Tibial nerve (tissue), 4 donors: Measurements from ENCODE around the gene HAUS8. TPM values are rescaled to one million over a fixed set of nuclear protein-coding genes. Genes with fewer than 3 reads are reported as not detected.
"Not testable (repeated sequence)": the region's sequence is repeated elsewhere in the genome, so short reads cannot be mapped to it uniquely, and the experiment has no call there.

ENCODE experiments used
- DNase-seq, 2 donors: peaks; one replicate each; pipeline ENCODE4 v3.0.0-alpha.2; 2019; ENCODE audit warnings: low spot score in 2 of 2
- H3K27ac ChIP-seq, 4 donors: fragments of 200-600 bp; sonication (generic) in 3 of 4; one replicate each; pipeline ENCODE4 v1.5.1; 2017 to 2019; ENCODE audit warnings: mild to moderate bottlenecking in 1 of 4
- H3K27me3 ChIP-seq, 2 donors: fragments of 200-600 bp; sonication (generic) in 1 of 2; one replicate each; pipeline versions ENCODE4 v1.5.1 to v1.6.0; 2017 to 2019
- H3K36me3 ChIP-seq, 3 donors: fragments of 200-600 bp; sonication (generic); one replicate each; pipeline ENCODE4 v1.5.1; 2018 to 2019
- H3K4me1 ChIP-seq, 4 donors: fragments of 200-600 bp; sonication (generic) in 3 of 4; one replicate each; pipeline ENCODE4 v1.5.1; 2017 to 2019
- H3K4me3 ChIP-seq, 4 donors: fragments of 200-600 bp; sonication (generic) in 3 of 4; one replicate each; pipeline ENCODE4 v1.5.1; 2017 to 2019; ENCODE audit warnings: mild to moderate bottlenecking in 1 of 4, moderate library complexity in 1 of 4
- H3K9me3 ChIP-seq, 4 donors: fragments of 200-600 bp; sonication (generic) in 3 of 4; one replicate each; pipeline ENCODE4 v1.5.1; 2017 to 2019
- EP300 ChIP-seq, 2 donors: sonication (generic); formaldehyde crosslinking; IDR thresholded peaks; one replicate each; pipeline ENCODE4 v1.6.1; 2017; ENCODE audit warnings: antibody characterized with exemption in 2 of 2, mild to moderate bottlenecking in 1 of 2
- POLR2A ChIP-seq, 2 donors: fragments of 450-650 bp; IDR thresholded peaks; one replicate each; pipeline ENCODE4 v1.6.1; 2017; ENCODE audit warnings: antibody characterized with exemption in 2 of 2, mild to moderate bottlenecking in 2 of 2, moderate library complexity in 2 of 2
- WGBS, 2 donors: methylation state at CpG; one replicate each; pipeline ENCODE4 v1.1.5; 2018; 5-methylcytosine and 5-hydroxymethylcytosine counted together
- total RNA-seq, 4 donors: library from RNA; depleted of rRNA; stranded (reverse); fragments of >200 nt; gene quantifications; one replicate each; pipeline ENCODE4 v1.1.0, GENCODE V29; 2016
- TF ChIP-seq, protein P1 (sequence below), 5 experiments: fragments of 200-600 bp in 3 of 5; fragments of 450-650 bp in 2 of 5; sonication (generic) in 3 of 5; IDR thresholded peaks; one replicate each; pipeline ENCODE4 v1.5.1; 2016 to 2019; ENCODE audit warnings: antibody characterized with exemption in 5 of 5, mild to moderate bottlenecking in 3 of 5, moderate library complexity in 2 of 5

HAUS8 gene
- total RNA-seq, 4 donors from 2014 or later, result 2.6 to 11.6 (median 4.3) TPM

DNA sequence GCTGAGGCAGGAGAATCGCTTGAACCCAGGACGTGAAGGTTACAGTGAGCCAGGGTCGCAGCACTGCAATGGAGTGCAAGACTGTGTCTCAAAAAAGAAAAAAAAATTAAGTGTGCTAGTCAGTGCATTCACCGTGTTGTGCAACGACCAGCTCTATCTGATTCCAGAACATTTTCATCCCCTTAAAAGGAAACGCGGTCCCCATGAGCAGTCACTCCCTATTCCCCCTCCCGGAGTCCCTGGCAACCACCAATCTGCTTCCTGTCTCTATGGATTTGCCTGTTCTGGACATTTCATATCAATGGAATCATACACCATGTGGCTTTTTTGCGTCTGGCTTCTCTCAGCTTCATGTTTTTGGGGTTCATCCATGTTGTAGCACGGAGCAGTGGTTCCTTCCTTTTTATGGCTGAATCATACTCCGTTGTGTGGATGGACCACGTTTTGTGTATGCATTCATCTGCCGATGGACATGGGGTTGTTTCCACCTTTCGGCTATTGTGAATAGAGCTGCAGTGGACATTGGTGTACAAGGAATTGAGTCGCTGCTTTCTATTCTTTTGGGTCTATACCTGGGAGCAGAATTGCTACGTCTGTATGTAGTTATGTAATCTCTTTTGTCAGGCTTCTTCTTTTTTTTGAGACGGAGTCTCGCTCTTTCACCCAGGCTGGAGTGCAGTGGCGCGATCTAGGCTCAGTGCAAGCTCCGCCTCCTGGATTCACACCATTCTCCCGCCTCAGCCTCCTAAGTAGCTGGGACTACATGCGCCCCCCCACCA lies 20.1 kb upstream of the HAUS8 start:
- H3K27ac ChIP-seq, result peak overlapping the region in 3 of 4 donors; percentile 42 to 70 (median 66)

DNA sequence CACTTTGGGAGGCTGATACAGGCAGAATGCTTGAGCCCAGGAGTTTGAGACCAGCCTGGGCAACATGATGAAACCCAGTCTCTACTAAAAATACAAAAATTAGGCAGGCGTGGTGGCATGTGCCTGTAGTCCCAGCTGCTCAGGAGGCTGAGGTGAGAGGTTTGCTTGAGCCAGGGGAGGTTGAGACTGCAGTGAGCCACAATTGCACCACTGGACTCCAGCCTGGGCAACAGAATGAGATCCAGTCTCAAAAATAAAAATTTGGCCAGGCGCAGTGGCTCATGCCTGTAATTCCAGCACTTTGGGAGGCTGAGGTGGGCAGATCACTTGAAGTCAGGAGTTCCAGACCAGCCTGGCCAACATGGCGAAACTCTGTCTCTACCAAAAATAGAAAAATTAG lies 19.4 kb upstream of the HAUS8 start:
- peaks cover 0 to 66% (median 18%) of the 10 kb centered on the region in 4 donors for H3K4me1 ChIP-seq
- H3K9me3 ChIP-seq, H3K27me3 ChIP-seq, H3K4me3 ChIP-seq, H3K36me3 ChIP-seq, DNase-seq: not testable (repeated sequence)
- WGBS, 2 donors, result 98 to 100% methylated on average over 3 of the region's 3 CpGs
- peak overlapping the region in 2 of 4 donors; percentile 66 to 70 for H3K27ac ChIP-seq

More for the DNA sequence above, 20.1 kb upstream of the HAUS8 start:
- Histone ChIP-seq H3K36me3 (no peaks in the 10 kb centered on the region), H3K27me3 (no peaks in the 10 kb centered on the region), H3K4me1 (peaks cover 0 to 60% (median 13%) of the 10 kb centered on the region in 4 donors), H3K4me3 (no peak overlapping the region), H3K9me3 (no peaks in the 10 kb centered on the region)
- DNase-seq, result no peak
- TF ChIP-seq POLR2A (IDR thresholded peaks at IDR 0.05) (no peak), EP300 (IDR thresholded peaks at IDR 0.05) (peak in 1 of 2 donors; percentile 42)
- 80 to 82% methylated on average over 23 of the region's 23 CpGs for WGBS, 2 donors

DNA sequence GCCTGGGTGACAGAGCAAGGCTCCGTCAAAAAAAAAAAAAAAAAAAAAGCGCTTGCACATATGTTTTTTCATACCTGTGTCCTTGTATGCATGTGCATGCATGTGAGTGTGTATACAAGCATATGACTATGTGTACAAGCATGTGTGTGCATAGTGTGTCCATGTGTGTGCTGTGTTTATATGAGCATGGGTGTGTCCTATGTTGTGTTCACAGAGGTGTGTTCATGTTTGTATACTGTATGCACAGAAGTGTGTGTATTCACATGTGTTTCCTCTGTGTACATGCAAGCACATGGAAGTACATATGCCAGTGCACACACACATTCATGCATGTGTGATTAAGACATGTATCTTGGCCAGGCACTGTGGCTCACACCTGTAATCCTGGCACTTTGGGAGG lies 17.4 kb upstream of the HAUS8 start:
- no peaks in the 10 kb centered on the region for H3K36me3 ChIP-seq
- no peaks in the 10 kb centered on the region for H3K9me3 ChIP-seq
- WGBS, 2 donors, result 78 to 91% methylated on average over 2 of the region's 2 CpGs
- H3K27ac ChIP-seq, result peak overlapping the region in 1 of 4 donors; percentile 85
- H3K4me1 ChIP-seq, result peaks cover 0 to 79% (median 29%) of the 10 kb centered on the region in 4 donors
- no peaks in the 10 kb centered on the region for H3K27me3 ChIP-seq
- DNase-seq, result no peak
- no peak for TF ChIP-seq EP300 (IDR thresholded peaks at IDR 0.05)
- no peak overlapping the region for H3K4me3 ChIP-seq

DNA sequence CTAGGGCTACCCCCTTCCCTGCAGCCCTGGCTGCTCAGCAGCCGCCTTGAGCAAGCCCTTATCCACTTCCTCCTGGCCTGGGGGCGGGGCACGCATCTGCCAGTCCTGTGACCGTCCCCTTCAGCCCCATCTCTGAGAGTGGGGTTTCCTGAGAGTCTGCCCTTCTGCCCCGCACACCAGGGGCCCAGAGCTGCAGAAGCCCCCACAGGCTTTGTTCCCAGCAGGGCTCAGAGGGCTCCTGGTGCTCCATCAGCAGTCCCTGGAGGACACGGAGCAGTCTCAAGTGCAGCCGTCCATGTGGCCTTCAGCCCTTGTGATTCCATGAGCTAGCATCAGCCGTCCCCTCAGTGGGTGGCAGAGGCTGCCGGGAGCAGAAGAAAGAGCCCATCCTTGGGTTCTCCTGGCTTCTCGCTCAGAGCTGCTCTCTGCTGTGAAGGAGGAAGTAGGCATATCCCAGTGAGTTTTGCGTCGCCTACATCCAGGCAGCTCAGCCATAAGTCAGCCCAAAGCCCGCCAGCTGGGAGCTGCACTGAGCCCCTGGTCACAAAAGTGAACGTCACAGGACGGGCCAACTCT lies 16.6 kb upstream of the HAUS8 start:
- H3K4me3 ChIP-seq, result no peak overlapping the region
- peak overlapping the region in 3 of 4 donors; percentile 45 to 85 (median 81) for H3K27ac ChIP-seq
- H3K27me3 ChIP-seq, result no peaks in the 10 kb centered on the region
- H3K4me1 ChIP-seq, result peaks cover 0 to 79% (median 28%) of the 10 kb centered on the region in 4 donors
- TF ChIP-seq POLR2A (IDR thresholded peaks at IDR 0.05) (no peak), EP300 (IDR thresholded peaks at IDR 0.05) (peak in 1 of 2 donors; percentile 24)
- TF ChIP-seq, protein P1, sequence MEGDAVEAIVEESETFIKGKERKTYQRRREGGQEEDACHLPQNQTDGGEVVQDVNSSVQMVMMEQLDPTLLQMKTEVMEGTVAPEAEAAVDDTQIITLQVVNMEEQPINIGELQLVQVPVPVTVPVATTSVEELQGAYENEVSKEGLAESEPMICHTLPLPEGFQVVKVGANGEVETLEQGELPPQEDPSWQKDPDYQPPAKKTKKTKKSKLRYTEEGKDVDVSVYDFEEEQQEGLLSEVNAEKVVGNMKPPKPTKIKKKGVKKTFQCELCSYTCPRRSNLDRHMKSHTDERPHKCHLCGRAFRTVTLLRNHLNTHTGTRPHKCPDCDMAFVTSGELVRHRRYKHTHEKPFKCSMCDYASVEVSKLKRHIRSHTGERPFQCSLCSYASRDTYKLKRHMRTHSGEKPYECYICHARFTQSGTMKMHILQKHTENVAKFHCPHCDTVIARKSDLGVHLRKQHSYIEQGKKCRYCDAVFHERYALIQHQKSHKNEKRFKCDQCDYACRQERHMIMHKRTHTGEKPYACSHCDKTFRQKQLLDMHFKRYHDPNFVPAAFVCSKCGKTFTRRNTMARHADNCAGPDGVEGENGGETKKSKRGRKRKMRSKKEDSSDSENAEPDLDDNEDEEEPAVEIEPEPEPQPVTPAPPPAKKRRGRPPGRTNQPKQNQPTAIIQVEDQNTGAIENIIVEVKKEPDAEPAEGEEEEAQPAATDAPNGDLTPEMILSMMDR (IDR thresholded peaks at IDR 0.05), result no peak
- H3K36me3 ChIP-seq, result no peaks in the 10 kb centered on the region
- DNase-seq, result no peak
- no peaks in the 10 kb centered on the region for H3K9me3 ChIP-seq
- WGBS, 2 donors, result 64 to 67% methylated on average over 7 to 14 of the region's 15 CpGs

DNA sequence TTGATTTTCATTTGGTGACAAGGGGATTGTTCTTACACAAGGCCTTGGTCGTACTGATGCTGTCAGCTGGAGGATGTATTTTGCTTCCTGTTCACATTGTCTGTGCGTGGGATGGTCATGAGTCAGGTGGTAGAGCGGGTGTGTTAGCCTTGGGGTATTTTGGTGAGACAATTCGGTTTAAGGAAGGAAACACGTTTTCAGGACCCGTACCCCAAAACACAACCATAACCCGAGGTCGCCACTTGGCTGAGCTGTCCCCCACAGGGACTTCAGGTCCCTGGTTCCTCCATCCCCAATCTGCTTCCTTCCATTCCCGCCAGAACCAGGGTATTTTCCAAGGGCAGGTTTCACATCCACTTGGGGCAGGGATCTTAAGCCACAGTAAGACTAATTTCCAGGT lies 15.3 kb upstream of the HAUS8 start:
- Histone ChIP-seq H3K36me3 (peaks cover 0 to 6% (median 0%) of the 10 kb centered on the region in 3 donors), H3K27me3 (no peaks in the 10 kb centered on the region), H3K27ac (peak overlapping the region in 3 of 4 donors; percentile 53 to 85 (median 81)), H3K4me3 (no peak overlapping the region), H3K4me1 (peaks cover 0 to 82% (median 31%) of the 10 kb centered on the region in 4 donors), H3K9me3 (no peaks in the 10 kb centered on the region)
- DNase-seq, result no peak
- TF ChIP-seq POLR2A (IDR thresholded peaks at IDR 0.05) (no peak), EP300 (IDR thresholded peaks at IDR 0.05) (peak in 1 of 2 donors; percentile 15)
- WGBS, 2 donors, result 69 to 91% methylated on average over 9 of the region's 9 CpGs

DNA sequence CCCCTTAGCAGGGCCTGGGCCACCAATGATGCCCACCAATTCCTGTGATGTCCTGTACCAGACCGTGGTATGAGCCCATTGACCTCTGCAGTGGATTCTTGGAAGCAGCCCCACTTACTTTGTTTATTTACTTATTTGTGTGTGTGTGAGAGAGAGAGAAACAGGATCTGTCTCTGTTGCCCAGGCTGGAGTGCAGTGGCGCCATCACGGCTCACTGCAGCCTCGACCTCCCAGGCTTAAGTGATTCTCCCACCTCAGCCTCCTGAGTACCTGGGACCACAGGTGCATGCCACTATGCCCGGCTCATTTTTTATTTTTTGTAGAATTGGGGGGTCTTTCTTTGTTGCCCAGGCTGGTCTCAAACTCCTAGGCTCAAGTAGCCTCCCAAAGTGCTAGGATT lies 13.3 kb upstream of the HAUS8 start:
- Histone ChIP-seq H3K27me3 (no peaks in the 10 kb centered on the region), H3K4me1 (peaks cover 0 to 79% (median 38%) of the 10 kb centered on the region in 4 donors), H3K4me3 (no peak overlapping the region), H3K27ac (peak overlapping the region; percentile 39 to 85 (median 75)), H3K36me3 (peaks cover 0 to 6% (median 0%) of the 10 kb centered on the region in 3 donors), H3K9me3 (no peaks in the 10 kb centered on the region)
- no peak for DNase-seq
- 68 to 84% methylated on average over 5 of the region's 5 CpGs for WGBS, 2 donors
- TF ChIP-seq POLR2A (IDR thresholded peaks at IDR 0.05) (no peak), EP300 (IDR thresholded peaks at IDR 0.05) (no peak)
- TF ChIP-seq, protein P1 (IDR thresholded peaks at IDR 0.05), result no peak

DNA sequence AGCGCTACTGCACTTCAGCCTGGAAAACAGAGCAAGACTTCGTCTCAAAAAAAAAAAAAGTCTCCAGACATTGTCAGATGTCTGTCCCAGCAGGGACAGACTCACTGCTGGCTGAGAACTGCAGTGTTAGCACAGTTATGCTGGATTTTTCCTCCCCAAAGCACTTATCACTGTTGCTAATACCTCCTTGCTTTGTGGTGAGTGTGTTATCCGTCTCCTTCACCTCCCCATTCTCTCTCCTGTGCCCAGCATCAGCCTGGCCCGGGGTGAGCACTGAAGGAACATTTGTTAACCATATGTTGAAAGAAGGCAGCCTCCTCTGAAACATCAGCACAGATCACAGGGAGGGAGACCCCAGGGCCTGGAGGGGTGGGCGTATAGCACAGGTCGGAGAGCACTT lies 11.6 kb upstream of the HAUS8 start:
- Histone ChIP-seq H3K4me3 (no peak overlapping the region), H3K27me3 (no peaks in the 10 kb centered on the region), H3K4me1 (peaks cover 0 to 82% (median 44%) of the 10 kb centered on the region in 4 donors), H3K36me3 (peaks cover 0 to 6% (median 0%) of the 10 kb centered on the region in 3 donors), H3K27ac (peak overlapping the region in 3 of 4 donors; percentile 52 to 87 (median 85)), H3K9me3 (no peaks in the 10 kb centered on the region)
- TF ChIP-seq EP300 (IDR thresholded peaks at IDR 0.05) (no peak), POLR2A (IDR thresholded peaks at IDR 0.05) (no peak)
- TF ChIP-seq, protein P1 (IDR thresholded peaks at IDR 0.05), result no peak
- WGBS, 2 donors, result 56 to 69% methylated on average over 6 of the region's 6 CpGs
- no peak for DNase-seq
